Measurements from ENCODE around the gene GZF1.

The GZF1 gene

DNA sequence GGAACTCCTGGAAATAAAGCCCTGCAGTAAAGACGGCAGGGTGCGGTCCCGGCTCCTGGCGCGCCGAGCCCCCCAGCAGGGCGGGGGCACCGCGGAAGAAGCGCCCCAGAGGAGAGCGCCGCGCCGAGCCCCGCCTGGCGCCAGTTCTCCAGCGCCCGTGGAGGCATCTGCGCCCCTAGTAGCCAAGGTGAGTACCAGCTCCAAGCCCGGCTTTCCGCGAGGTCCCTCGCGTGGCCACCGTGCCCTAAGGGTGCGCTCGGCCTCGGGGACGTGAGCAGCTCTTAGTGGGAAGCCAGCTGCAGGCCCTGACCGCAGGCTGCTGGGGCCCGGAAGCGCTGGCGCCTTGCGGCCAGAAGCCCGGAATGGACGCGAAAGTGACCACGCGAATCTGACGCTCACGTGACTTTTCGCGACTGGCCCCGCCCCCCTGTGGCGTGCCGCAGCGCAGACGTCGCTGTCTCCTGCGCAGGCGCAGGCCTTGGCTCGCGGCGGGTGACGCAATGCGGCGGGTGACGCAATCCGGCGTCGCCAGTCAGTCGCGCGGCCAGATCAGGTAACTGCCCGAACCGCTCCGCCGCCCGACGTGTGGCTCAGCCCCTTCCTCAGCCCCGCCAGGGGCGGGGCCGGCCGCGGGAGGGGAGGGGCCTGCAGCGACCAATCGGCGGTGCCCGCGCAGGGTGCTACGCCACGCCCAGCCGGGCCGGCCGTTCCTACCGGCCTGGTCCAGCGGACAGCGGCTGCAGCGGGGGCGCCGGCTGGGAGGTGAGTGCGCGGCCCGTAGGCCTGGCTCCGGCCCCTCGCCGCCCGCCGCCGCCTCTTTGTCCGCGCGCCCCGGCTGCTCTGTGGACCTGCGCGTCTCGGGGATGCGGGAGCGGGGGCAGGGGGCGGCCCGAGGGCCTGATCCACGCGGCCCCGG is at the start of gene GZF1:
Gene GZF1, plus strand, starts transcription at position 707 of the 916 bp plus-strand sequence. CDS start 2,202 bp downstream, outside the sequence.
- DNase-seq: peak; percentile 97

DNA sequence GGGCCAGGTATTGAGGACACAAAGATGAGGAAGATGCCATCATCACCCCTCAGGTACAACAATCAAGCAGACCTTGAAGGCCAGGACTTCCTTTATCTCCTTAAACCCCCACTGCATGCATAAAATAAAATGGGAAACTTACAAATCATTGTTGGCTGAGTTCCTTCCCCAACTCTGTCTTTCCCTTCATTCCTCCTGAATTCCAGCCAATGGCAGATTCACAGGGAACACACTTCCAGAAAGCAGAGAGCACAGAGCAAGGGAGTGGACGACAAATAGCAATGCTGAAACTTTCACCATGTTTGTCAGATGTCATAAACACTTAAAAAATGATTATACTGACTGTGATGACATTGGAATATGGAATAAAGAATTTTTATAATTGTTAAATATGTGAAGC is 48.7 kb upstream of the GZF1 start:
- DNase-seq: no peak

DNA sequence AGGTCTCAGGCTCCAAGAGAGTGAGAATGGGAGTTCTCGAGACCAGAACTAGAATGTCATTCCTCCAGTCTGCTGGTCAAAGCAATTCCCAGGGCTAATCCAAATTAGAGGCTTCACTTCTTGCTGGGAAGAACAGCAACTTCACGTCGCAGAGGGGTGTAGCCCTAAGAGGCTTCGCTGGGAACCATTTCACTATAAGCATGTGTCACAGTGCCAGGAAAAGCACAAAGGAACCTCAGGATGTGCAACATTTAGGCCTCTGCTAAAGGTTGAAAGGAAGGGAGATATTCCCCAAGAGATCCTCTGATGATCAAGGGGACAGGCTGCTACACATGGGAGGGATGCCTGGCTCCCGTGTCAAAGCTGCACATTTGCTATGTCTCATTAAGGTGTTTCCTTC is 47.3 kb upstream of the GZF1 start:
- no peak for DNase-seq

DNA sequence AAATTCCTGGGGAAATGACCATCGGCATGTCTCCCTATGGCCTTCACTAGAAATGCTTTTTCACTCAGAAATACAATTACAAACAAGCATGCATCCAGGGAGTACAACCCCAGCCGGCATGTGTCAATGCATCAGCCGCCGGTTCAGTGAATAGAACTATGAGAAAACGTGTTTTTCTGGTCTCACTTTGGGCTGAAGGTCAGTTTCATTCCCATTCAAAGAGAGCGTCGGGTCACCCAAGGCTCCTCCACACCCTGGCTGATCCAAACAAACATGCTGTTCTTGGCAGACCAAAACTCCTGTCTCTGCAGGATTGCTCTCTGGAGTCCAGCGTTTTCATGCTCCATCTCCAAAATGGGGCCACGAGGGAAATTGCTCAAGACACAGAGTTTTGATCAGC is 46.9 kb upstream of the GZF1 start:
- no peak for DNase-seq

DNA sequence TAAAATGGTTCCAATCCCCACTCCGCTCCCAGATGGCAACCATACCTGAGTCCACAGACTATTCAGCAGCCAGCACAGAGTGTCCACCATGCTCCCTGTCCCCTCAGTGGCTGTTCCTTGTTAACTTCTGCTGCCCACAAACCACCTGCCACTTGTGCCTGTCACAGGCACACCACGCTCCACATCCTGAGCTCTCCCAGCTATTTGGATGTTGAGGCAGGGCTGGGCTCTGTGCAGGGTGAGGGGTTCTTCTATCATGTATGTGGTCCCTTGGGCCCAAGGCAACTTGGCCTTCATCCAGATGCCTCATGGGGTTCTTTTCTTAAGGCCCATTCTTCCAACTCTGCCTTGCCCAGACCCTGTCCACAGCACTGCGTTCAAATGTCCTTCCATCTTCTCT is 45.4 kb upstream of the GZF1 start:
- no peak for DNase-seq

DNA sequence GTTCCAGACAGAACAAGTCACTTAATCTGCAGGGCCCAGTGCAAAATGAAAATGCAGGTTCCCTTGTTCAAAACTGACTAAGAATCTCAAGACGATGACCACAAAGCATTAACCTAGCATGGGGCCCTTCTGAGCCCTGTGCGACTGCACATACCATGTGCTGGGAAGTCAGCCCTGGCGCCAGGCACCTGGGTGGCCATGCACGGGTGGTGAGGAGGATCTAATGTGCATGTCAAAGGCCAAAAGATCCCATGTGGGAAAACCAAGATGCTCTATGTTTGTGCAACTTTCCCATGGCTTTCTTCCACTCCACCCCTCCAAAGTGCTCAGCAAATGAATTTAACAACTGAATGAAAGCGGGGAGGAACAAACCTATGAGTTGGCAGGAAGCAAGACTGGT is 44.9 kb upstream of the GZF1 start:
- no peak for DNase-seq

DNA sequence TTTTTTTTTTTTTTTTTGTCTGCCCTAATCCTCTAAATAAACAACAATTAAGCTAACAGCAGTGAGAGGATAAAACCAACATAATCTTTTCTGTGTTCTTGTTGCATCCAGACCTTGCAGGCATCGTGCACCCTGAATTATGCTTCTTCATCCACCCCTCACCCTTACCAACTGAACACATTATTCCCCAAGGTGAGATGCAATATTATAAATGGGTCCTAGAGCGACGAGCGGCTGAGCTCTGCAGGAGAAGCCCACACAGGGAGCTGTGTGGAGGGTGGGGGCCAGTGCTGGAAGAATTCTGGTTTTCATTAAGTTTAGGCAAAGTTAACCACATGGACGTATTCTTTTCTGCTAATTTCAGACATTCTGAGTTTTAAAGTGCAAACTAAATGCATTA is 43.6 kb upstream of the GZF1 start:
- DNase-seq: no peak

DNA sequence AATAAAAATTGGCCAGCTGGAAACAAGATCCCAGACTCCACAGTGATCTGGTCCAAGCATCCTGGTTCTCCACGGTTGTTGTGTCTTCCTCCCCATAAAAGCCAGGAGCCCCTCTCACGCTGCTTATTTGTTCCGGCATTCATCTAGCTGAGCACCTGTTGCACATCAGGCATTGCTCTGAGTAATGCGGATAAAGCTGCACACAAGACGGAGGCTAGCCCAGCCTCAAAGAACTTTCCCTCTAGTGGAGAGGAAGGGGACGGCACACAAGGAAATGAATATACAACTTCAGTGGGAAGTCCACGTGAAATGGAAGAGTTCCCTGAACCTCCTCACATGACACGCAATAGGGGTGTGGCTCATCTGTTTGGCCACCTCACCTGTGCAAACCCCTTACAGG is 41.7 kb upstream of the GZF1 start:
- peak; percentile 4 for DNase-seq

DNA sequence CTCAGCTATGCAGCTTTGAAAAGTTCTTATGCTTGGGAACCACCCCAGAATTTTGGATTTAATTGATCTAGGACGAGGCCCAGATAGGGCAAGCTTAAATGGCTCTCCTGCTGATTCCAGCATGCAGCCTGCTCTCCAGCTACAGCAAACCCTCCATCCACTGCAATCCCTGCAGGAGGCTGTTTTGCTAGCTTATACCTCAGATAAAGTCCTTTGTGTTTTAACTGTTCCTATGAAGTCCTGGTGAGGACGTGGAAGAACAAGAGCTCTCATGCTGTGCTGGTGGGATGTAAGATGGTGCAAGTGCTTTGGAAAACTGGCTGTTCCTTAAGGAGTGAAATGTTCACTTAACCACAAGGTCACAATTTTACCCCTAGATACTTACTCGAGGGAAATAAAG is 36.9 kb upstream of the GZF1 start:
- no peak for DNase-seq

DNA sequence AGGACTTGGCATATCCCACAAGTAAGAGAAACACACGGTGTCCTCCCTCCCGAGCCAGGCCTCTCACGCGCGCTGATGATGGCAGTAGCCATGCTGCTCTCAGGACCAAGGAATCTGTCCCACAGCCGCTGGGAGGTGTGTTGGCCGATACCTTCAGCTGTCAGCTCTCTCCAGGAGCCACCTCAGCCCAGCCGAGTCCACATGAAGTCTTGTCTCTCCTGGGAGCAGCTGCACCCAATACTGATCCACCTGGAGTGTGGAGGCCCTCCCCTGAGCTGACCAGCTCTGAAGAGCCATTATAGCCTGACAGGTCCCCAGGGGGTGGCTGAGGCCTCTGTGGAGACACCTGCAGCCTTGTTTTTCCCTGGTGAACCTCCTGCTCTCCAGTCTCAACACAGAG is 35.2 kb upstream of the GZF1 start:
- no peak for DNase-seq

DNA sequence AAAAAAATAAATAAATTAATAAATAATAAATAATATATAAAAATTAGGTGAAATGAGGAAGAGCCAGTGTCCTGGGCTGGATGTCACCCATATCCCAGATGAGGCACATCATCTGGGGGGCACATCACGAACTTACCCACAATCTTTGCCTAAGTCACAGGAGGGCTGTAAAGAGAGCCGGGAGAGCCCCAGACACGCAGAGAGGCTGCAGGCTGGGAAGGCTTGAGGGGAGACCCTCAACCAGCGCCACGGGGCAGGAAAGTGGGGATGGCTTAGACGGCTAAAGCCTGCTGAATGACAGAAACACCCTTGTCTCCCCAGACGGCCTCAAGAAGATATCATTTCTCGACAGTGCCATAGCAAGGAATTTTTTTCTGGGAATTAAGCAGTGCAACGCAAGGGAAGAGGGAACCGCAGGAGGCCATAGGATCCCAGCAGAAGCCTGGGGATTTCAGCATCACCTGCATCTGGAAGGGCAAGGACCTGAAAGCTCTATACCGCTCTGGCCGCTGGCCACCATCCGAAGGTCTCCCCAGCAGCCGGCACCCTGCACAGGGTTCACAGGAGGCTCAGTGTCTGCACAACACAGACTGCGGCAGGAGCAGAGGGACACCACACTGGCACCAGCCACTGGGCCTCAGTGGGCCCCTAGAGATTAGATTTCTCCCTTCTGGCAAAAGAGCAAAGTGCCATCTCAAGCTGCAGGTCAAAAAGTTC is 34.2 kb upstream of the GZF1 start:
- DNase-seq: no peak

DNA sequence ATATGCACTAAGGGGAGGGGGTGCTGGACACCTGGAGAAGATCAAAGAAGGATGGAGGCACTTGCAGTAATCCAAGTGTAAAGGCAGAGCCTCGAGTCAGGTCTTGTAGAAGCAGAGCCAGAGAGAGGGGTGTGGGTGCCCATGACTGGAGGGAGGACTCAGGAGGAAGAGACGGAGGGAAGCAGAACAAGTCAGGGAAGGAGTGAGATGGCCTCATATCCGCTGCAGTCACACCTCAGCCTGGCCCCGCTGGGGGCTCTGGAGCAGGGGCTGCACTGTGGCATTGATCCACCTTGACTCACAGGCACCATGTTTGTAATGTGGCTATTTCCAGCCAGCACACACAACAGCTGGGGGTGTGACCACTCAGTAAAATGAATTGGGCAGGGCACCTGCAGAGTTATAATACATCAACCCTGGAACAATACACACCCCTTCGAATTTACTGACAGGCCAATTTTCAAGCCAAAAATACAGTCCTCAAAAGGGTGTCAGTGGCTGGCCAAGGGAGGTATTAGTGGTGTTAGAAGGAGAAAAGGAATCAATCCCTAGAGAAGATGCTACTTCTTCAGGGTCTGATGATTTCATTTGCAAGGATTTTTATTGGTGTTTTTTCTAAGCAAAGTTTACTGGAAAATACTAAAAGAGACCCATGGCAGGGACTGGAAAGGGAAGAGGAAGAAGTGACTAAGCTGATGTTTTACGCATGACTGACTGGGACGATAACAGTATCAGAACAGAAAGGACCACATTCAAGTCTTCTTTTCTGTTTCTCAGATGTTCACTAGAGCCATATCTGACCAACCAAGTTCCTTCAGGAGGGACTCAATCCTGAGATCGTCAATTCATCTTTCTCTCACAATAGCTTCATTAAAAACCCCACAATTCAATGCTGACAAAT is 30.3 kb upstream of the GZF1 start:
- DNase-seq: no peak

DNA sequence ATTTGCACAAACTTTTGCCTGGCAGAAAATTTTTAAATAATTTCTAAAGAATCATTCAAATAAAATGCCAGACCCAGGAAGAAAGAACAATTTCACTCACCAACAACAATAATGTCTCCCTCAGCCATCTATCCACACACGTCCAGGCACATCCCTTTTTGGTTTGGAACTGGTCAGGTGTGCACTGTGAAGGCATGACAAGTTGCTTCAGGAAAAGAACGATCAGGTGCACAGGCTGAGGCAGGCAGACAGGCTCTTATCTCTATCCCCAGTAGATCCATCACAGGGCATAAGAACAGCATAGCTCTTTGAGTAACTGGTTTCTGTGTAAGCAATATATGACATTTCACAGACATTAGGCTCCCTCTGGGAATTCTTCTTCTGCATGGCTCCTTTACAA is 29.5 kb upstream of the GZF1 start:
- no peak for DNase-seq

DNA sequence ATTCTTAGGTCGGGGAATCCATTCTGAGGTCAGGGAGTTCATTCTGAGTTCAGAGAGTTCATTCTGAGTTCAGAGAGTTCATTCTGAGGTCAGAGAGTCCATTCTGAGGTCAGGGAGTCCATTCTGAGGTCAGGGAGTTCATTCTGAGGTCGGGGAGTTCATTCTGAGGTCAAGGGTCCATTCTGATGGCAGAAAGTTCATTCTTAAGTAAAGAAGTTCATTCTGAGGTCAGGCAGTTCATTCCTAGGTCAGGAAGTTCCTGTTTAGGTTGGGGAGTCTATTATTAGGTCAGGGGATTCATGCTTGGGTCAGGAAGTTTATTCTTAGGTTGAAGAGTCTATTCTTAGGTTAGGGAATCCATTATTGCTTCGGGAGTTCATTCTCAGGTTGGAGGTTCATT is 27.9 kb upstream of the GZF1 start:
- DNase-seq: no peak

DNA sequence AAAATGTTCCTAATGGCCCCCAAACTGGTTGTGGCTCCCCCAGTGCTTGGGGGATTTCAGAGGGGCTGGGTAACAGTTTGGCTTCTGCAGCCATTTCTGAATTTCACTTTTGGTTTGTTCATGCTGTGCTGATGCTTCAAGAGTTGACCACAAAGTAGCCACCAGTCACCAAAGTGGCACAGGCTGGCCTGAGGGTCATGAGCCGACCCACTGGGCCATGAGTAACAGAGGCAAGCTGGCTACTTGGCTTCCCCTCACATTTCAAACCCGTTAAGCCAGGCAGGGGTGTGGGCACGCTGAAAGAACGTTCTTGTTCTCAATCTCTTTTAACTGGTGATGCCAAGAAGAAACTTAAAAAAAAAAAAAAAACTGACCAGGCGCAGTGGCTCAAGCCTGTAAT is 26.5 kb upstream of the GZF1 start:
- no peak for DNase-seq

DNA sequence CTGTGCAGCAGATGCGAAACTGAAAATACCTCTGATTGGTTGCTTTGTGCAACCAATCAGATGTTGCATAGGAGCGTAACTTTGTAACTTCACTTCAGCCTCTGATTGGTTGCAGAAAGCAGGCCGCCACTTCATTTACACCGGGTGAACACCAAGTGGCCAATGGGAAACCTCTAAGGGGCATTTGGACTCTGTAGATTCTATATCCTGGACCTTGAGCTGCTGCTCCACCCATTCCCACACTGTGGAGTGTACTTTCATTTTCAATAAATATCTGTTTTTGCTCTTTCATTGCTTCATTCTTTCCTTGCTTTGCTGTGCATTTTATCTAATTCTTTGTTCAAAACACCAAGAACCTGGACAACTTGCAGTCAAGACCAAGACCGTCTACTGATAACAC is 25.5 kb upstream of the GZF1 start:
- no peak for DNase-seq

DNA sequence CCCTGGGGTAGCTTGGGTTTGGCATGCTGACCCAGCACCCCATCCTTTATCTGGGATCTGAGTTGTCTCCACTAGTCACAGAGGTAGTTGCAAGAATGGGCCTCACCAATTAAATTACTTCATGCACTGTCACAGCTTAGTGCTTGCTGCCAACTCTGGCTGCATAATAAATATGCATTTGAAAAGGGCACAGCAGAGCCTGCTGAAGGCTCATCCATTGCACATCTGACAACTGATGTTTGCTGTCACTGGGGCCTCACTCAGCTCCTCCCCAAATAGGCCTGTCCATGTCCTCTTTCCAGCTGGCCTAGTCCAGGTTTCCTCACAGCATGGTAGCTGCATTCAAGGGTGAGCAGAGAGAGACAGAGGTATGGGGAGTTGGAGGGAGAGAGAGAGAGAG is 24.7 kb upstream of the GZF1 start:
- DNase-seq: no peak

DNA sequence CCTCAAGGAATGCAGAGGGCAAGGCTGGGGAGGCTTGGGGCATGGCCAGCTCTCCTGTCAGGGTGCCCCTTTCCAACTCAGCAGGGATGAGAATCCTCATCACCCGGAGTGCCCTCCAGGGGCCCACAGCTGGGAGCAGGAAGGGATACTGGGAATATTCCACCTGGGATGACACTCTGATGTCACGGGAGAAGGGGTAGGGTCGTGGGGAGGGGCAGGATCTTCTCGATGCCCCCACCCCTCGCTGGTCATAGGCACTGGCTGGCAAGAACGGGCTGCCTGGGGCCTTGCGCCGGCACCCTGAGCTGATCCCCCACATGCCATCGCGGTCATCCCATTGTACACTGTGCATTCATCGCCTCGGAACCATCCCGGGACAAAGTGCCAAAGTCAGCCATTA is 22.0 kb upstream of the GZF1 start:
- DNase-seq: no peak

DNA sequence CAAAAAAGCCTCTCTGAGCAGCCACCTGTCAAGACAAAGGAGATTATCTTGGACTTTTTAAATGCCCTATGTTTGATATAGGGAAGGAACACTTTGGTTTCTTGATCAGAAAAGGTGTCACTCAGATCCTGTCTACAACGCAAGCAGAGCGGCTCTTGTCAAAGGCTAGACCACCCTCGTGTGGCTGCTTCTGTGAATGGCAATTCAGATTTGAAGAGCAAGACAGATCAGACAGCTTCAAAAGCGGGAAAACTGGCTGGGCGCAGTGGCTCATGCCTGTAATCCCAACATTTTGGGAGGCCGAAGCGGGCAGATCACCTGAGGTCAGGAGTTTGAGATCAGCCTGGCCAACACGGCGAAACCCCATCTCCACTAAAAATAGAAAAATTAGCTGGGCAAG is 21.5 kb upstream of the GZF1 start:
- peak; percentile 66 for DNase-seq

DNA sequence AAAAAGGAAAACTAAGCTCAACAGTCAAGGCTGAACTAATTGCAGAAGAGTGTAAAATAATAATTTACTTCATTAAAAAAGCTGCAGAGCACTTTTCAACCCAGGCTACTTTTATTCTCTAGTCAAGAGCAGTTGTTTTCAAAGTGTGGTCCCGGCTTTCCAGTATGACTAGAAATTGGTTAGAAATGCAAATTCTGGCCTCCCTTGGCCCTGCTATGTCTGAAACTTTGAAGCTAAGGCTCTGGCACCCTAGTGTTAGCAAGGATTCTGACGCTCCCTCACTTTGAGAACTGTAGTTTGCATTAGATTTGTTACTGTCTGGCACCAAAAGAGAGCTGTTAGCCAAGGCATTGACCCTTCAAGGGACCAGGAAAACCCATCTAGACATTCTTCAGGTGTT is 20.9 kb upstream of the GZF1 start:
- DNase-seq: no peak

DNA sequence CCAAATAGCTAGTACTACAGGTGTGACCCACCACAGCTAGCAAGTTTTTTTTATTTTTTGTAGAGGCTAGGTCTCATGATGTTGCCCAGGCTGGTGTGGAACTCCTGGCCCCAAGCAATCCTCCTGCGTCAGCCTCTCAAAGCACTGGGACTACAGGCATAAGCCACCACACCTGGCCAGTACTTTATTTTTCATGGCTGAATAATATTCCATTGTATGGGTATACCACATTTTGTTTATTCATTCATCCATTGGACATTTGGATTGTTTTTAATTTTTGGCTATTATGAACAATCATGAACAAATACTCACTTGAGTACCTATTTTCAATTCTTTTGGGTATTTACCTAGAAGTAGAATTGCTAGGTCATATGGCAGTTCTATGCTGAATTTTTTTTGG is 18.4 kb upstream of the GZF1 start:
- no peak for DNase-seq

DNA sequence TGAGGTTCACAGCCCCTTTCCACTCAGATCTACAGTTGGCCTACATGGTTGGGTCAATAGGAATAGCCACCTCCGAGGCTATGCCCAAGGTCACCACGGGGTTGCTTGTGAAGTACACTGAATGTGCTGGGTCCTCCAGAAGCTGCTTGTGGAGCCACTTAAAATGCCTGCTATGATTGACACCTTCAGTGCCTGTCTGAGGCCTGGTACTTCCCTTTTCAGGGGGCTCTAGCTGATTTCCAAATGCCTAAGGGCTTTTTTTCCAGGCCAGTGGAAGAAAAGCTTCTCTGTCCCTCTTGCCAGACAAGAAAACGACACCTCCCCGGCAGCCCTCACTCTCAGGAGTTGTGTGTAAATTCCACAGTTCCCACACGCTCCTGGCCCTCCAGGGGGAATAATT is 17.6 kb upstream of the GZF1 start:
- DNase-seq: no peak

DNA sequence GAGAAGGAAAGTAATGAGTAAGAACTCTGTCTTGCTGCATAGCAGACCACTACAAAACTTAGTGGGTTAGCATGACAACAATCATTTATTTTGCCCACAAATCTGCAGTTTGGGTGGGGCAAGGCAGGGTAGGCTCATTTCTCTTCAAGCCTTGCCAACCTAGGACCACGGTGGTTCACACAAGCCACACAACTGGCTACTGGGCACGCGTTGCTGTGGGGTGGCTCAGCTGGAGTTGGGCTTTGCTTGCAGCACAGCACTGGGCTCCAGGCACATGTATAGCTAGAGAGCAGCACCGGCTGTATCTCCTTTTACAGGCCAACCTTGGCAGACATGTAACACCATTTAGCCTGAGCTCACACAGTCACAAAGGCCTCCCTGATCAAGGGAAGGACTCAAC is 16.0 kb upstream of the GZF1 start:
- DNase-seq: no peak
